Ovary (tissue), 9 donors: Measurements from ENCODE around the gene C3orf80. TPM values are rescaled to one million over a fixed set of nuclear protein-coding genes. Genes with fewer than 3 reads are reported as not detected.
"Not testable (repeated sequence)": the region's sequence is repeated elsewhere in the genome, so short reads cannot be mapped to it uniquely, and the experiment has no call there.

Source experiments
- DNase-seq, 5 donors: peaks; one replicate each; pipeline ENCODE4 v3.0.0-alpha.2; 2019 to 2020
- H3K27ac ChIP-seq, 2 donors: fragments of 200-600 bp; one replicate each; pipeline versions ENCODE4 v1.5.1 to v1.8.0; 2019 to 2022
- H3K27me3 ChIP-seq: fragments of 200-600 bp; one replicate; pipeline ENCODE4 v1.8.0; 2022
- H3K36me3 ChIP-seq: fragments of 200-600 bp; sonication (generic); one replicate; pipeline ENCODE4 v1.5.1; 2019
- H3K4me1 ChIP-seq: one replicate; pipeline ENCODE4 v1.8.1; 2013; ENCODE audit warnings: mild to moderate bottlenecking, moderate library complexity; ENCODE audit not compliant: insufficient read depth
- H3K4me3 ChIP-seq: fragments of 200-600 bp; sonication (generic); one replicate; pipeline ENCODE4 v1.5.1; 2017
- H3K9me3 ChIP-seq, 2 donors: fragments of 200-600 bp in 1 of 2; sonication (generic) in 1 of 2; one replicate each; pipeline versions ENCODE4 v1.5.1 to v1.8.1; 2013 to 2019; ENCODE audit warnings: mild to moderate bottlenecking in 1 of 2, moderate library complexity in 1 of 2
- CTCF ChIP-seq, 3 donors: fragments of 450-650 bp in 2 of 3; fragments of 200-600 bp in 1 of 3; IDR thresholded peaks; one replicate each; pipeline versions ENCODE4 v1.5.1 to v1.8.0; 2016 to 2022; ENCODE audit warnings: antibody characterized with exemption in 3 of 3, mild to moderate bottlenecking in 1 of 3
- EP300 ChIP-seq: sonication (generic); formaldehyde crosslinking; IDR thresholded peaks from one replicate; pipeline ENCODE4 v1.6.1; 2017; ENCODE audit warnings: antibody characterized with exemption
- POLR2A ChIP-seq: fragments of 450-650 bp; IDR thresholded peaks from one replicate; pipeline ENCODE4 v1.6.1; 2017; ENCODE audit warnings: antibody characterized with exemption, mild to moderate bottlenecking, moderate library complexity
- WGBS, 3 donors: extraction: QIAGEN DNeasy Blood & Tissue Kit in 1 of 3; methylation state at CpG; one replicate each; pipeline versions ENCODE4 v1.1.5 to v1.1.7; 2013 to 2017; 5-methylcytosine and 5-hydroxymethylcytosine counted together
- intact Hi-C, 4 donors: fragments of 100-400 bp; cut with DNase I; formaldehyde crosslinking; loops; one replicate each; pipeline versions ENCODE4 v1.11.0 to v1.15.1; 2022 to 2023
- polyA plus RNA-seq, 2 donors: library from polyadenylated mRNA; stranded (reverse); fragments of 200-250 nt in 1 of 2; fragments of 350-450 nt in 1 of 2; fragmentation: Illumina TruSeq in 1 of 2; extraction: RNeasy Lipid Tissue Mini Kit (QIAGEN cat#74804) in 1 of 2; gene quantifications; one replicate each; pipeline ENCODE4 v1.2.3, GENCODE V29; 2013 to 2014
- total RNA-seq, 7 donors: library from RNA; depleted of rRNA in 2 of 7; stranded (reverse); fragments of >200 nt in 2 of 7; fragmentation: NEBNext Ultra II Directional in 3 of 7; extraction: Animal tissue kit (Norgen Biotek cat#: 25700) in 3 of 7; gene quantifications; one replicate each; pipeline versions ENCODE4 v1.1.0 to v1.2.4, GENCODE V29; 2016 to 2023
- donor health status: DM: no; HTN: no; CAD: no; lungs with moderate emphysema.
- donor health status: DM: no; HTN: no; CAD: no.
- donor health status: Bipolar disorder and iron deficiency.
- donor health status: DM: yes; HTN: yes; CAD: no.
- donor health status: DM: no; HTN: no; CAD: no.
- donor health status: DM: yes; HTN: yes; CAD: no.

C3orf80 gene
- total and polyA plus RNA-seq, 9 donors = 0.15 to 0.43 (median 0.32) TPM; not detected in 2

- WGBS, 3 donors = 88 to 95% (median 91%) methylated on average over 3 of the region's 3 CpGs
- no peaks in the 10 kb centered on the region for H3K27me3 ChIP-seq
- intact Hi-C loops = no loop called here
- no peak overlapping the region for H3K27ac ChIP-seq
- no peaks in the 10 kb centered on the region for H3K4me1 ChIP-seq
- no peaks in the 10 kb centered on the region for H3K9me3 ChIP-seq
- no peaks in the 10 kb centered on the region for H3K36me3 ChIP-seq
- no peak for DNase-seq
- no peak overlapping the region for H3K4me3 ChIP-seq
- TF ChIP-seq POLR2A (no peak), CTCF (IDR thresholded peaks at IDR 0.05) (no peak)
Measured at GRCh38 chr3:160199108-160199507, 26.1 kb upstream of the C3orf80 start.

GRCh38 chr3:160200353-160200752 lies 24.9 kb upstream of the C3orf80 start:
- intact Hi-C loops = no loop called here
- H3K9me3 ChIP-seq = no peaks in the 10 kb centered on the region
- DNase-seq = no peak
- no peaks in the 10 kb centered on the region for H3K36me3 ChIP-seq
- TF ChIP-seq POLR2A (no peak), CTCF (IDR thresholded peaks at IDR 0.05) (no peak), EP300 (no peak)
- no peaks in the 10 kb centered on the region for H3K4me1 ChIP-seq
- H3K27me3 ChIP-seq = no peaks in the 10 kb centered on the region
- H3K4me3 ChIP-seq = no peak overlapping the region
- no peak overlapping the region for H3K27ac ChIP-seq
- 91 to 93% (median 92%) methylated on average over 1 of the region's 1 CpG for WGBS, 3 donors

DNA sequence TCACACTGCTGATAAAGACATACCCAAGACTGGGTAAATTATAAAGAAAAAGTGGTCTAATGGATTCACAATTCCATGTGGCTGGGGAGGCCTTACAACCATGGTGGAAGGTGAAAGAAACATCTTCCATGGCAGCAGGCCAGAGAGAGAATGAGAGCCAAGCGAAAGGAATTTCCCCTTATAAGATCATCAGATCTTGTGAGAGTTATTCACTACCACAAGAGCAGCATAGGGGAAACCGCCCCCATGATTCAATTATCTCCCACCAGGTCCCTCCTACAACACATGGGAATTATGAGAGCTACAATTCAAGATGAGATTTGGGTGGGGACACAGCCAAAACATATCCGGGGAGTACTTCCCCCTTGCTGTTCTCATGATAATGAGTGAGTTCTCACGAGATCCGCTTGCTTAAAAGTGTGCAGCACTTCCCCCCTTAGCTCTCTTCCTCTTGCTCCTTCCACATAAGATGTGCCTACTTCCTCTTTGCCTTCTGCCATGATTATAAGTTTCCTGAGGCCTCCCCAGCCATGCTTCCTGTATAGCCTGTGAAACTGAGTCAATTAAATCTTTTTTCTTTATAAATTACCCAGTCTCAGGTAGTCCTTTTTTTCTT lies 20.7 kb upstream of the C3orf80 start:
- H3K9me3 ChIP-seq, H3K27me3 ChIP-seq, H3K36me3 ChIP-seq, H3K4me3 ChIP-seq, H3K27ac ChIP-seq, DNase-seq, H3K4me1 ChIP-seq, intact Hi-C loops: not testable (repeated sequence)
- WGBS, 3 donors = 78 to 82% (median 79%) methylated on average over 5 of the region's 5 CpGs

DNA sequence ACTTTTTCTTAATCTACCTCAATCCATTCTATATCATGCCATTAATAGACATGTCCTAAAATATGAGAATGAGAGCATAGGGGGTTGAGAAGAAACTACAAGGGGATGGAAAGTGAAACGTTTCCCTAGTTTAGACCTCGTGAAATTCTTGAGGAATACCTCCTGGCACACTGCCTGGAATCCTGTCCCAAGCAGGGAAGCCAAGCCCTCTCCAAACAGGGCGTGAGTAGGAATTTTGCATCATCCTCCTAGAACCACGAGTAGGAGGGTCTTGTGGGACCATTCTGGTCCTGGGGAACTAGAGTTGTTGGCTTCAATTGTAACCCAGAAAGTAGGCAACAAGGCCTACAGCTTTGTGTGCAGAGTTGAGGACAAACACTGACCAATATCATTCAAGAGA lies 19.6 kb upstream of the C3orf80 start:
- intact Hi-C loops = no loop called here
- Histone ChIP-seq H3K36me3 (no peaks in the 10 kb centered on the region), H3K27me3 (no peaks in the 10 kb centered on the region), H3K4me3 (no peak overlapping the region), H3K9me3 (no peaks in the 10 kb centered on the region), H3K27ac (no peak overlapping the region), H3K4me1 (no peaks in the 10 kb centered on the region)
- no peak for TF ChIP-seq EP300
- TF ChIP-seq POLR2A = no peak
- no peak for TF ChIP-seq CTCF (IDR thresholded peaks at IDR 0.05)
- DNase-seq = no peak
- 38 to 51% (median 44%) methylated on average over 4 of the region's 4 CpGs for WGBS, 3 donors

GRCh38 chr3:160210341-160210740 lies 14.9 kb upstream of the C3orf80 start:
- Histone ChIP-seq H3K4me1 (no peaks in the 10 kb centered on the region), H3K36me3 (no peaks in the 10 kb centered on the region), H3K9me3 (no peaks in the 10 kb centered on the region), H3K27ac (no peak overlapping the region), H3K4me3 (no peak overlapping the region), H3K27me3 (no peaks in the 10 kb centered on the region)
- DNase-seq = no peak
- 82 to 95% (median 89%) methylated on average over 1 of the region's 1 CpG for WGBS, 3 donors
- intact Hi-C loops = no loop called here
- no peak for TF ChIP-seq CTCF (IDR thresholded peaks at IDR 0.05)
- TF ChIP-seq EP300 = no peak
- TF ChIP-seq POLR2A = no peak
